Measurements from ENCODE around the gene IL2.

Gene IL2

DNA sequence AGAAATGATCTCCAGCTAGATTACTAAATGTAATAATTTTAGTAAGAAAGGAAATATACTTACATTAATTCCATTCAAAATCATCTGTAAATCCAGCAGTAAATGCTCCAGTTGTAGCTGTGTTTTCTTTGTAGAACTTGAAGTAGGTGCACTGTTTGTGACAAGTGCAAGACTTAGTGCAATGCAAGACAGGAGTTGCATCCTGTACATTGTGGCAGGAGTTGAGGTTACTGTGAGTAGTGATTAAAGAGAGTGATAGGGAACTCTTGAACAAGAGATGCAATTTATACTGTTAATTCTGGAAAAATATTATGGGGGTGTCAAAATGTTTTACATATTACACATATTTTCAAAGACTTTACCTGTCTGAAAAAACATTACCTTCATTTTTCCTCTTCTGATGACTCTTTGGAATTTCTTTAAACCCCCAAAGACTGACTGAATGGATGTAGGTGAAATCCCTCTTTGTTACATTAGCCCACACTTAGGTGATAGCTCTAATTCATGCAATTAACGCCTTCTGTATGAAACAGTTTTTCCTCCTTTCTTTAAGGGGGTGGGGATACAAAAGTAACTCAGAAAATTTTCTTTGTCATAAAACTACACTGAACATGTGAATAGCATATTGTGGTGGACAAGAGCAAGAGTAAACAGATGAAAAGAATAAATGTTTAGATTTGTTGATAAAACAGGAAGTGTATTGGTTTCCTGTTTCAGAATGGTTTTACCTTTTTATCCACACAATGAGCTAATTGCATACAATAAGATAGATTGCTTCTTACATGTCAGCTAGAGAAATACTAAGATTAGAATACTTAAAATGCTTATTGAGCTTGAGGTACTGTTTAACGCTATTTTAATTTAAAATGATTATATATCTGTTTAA, at the start of gene IL2:
IL2 (minus strand) TSS at position 495 of the 886 bp plus-strand sequence; CDS start at position 210, 285 bp downstream.
- no peak for DNase-seq (ENCODE audit: low read depth in 2 of 2)

DNA sequence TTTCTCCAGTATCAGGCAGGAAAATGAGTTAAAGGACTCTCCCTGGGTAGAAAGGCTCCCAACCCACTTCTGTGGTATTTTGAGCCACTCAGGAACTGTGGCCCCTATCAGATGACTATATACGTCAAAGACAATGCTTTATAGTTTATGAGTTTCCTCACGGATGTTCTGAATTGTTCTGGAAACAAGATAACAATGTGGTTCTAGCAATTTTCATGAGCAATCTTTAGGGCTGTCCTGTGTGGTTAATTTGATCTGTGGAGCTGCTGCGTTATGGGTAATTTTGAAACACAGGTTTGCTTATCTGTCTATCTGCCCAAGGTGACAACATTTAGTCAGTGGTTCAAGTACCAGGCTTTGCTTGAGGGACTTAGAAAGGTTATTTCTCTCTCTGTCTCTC, 46.7 kb upstream of the IL2 start:
- DNase-seq (ENCODE audit: low read depth in 2 of 2), result no peak

DNA sequence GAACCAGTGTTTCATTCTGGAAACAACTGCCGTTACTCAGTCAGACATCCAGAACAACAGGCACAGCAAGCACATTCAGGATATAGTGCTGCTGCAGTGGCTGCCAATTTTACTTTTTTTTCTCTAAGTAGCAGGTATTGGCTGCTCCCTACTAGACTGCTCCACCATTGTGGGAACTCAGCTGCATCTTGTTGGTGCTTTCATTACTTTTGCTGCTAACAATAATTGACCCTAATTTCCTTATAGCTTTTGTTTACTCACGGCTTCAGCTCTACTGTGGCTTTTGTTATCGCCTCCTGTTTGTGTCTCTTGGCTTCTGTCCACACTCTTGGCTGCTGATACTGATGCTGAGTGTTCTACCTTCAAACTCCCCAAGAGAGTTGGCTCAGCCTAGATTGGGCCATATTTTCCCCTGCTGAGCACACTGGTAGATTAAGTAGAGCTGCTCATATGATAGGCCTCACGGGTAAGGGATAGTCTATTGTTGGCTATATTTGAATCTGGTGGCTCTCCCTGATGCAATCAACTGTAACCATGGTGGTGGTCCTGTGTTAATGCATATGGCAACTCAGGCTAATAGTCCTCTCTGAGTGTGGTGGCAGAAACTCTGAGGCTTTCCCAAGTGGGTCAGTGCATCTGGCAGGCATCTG, 44.5 kb upstream of the IL2 start:
- DNase-seq (ENCODE audit: low read depth in 2 of 2), result no peak

- no peak for DNase-seq (ENCODE audit: low read depth in 2 of 2)
These were observed 32.5 kb upstream of the IL2 start for GRCh38 chr4:122489061-122489460.

- no peak for DNase-seq (ENCODE audit: low read depth in 2 of 2)
These were observed 27.0 kb upstream of the IL2 start for GRCh38 chr4:122483481-122483880.

GRCh38 chr4:122481766-122482405, 25.4 kb upstream of the IL2 start:
- no peak for DNase-seq (ENCODE audit: low read depth in 2 of 2)

DNA sequence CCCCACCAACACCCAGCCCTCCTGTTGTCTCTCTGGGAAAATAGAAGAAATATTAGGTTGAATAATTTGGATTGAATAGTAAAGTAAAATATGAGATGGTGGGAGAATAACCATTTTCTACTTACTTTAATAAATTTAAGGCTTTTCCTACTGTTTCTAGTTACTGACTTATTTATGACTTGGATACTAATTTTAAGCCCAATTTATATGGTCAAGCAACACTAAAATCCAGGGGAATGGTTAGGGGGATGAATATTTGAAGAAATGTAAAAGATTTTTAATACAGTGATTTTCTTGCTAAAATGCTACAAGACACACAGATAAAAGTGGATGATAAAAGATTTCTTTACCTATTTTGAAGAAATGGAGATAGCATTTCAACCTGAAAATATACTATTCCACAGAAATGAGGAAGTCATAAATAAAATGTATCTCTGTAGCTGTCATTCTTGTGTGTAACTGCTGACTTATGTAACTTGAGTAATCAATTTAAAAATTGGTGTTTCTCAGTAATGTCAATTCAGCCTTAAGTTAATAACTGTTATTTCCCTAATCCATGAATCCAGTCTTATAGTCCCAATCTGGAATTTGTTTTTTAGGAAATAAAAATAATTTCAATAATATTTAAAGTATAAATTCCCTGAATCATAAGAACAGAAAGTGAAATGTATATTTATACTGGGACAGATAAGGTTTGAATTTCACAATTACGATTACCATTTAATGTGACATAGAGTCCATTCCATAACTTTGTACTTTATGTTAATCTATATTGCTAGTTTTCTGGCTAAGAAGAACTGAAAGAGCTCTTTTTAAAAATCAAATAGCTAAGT, 24.3 kb upstream of the IL2 start:
- DNase-seq (ENCODE audit: low read depth in 2 of 2), result no peak

GRCh38 chr4:122479935-122480416, 23.5 kb upstream of the IL2 start:
- no peak for DNase-seq (ENCODE audit: low read depth in 2 of 2)

- no peak for DNase-seq (ENCODE audit: low read depth in 2 of 2)
These were observed 20.2 kb upstream of the IL2 start for GRCh38 chr4:122476745-122477144.

- no peak for DNase-seq (ENCODE audit: low read depth in 2 of 2)
These were observed 19.6 kb upstream of the IL2 start for GRCh38 chr4:122476126-122476525.

DNA sequence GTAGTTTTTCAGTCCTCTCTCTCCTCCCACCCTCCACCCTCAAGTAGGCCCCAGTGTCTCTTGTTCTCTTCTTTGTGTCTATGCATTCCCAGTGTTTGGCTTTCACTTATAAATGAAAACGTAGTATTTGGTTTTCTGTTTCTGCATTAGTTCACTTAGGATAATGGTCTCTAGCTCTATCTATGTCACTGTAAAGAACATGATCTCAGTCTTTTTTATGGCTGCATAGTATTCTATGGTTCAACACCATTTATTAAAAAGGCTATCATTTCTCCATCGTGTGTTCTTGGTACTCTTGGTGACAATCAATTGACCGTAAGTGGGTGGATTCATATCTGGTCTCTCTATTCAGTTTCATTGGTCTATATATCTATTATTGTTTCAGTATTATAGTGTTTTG, 18.7 kb upstream of the IL2 start:
- no peak for DNase-seq (ENCODE audit: low read depth in 2 of 2)

GRCh38 chr4:122469457-122469856, 12.9 kb upstream of the IL2 start:
- no peak for DNase-seq (ENCODE audit: low read depth in 2 of 2)

DNA sequence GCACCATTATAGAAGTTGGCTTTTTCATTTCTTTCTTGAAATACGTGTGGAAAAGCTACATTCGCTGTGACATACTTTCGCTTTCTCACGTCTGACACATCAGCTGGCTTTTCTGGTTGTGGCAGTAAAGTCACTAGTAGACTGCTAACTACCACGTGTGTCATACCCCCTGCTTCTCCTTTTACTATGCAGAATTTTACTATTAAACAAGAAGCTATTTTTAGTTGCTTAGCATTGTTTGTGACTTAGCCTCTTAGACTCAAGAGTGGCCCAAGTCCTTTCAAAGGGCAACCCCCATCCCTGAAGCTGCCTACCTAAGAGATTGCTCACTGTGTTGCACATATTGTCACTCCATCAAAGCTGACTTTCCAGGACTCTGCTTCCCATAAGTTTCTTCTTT, 2.1 kb upstream of the IL2 start:
- DNase-seq (ENCODE audit: low read depth in 2 of 2), result no peak

DNA sequence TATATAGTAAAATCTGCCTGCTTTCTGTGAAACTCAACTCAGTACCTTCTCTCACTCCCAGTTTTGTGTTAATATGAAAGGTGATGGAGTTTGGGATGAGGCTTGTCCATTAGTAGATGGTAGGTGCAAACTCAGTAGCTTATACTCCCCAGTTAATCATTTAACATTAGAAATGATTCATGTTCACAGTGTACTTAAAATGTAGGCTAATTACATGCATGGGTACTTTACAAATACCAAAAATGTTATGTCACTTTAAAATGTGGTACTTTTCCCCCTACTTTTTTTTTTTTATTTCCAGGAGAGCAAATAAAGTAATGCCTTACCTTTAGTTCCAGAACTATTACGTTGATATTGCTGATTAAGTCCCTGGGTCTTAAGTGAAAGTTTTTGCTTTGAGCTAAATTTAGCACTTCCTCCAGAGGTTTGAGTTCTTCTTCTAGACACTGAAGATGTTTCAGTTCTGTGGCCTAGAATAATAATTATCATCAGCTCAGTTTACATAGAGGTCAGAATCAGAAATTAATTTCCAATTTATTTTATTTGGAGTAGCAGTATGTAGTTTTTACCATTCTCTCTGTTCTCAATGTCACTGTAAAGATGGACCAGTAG, 3.0 kb downstream of the IL2 start:
- DNase-seq (ENCODE audit: low read depth in 2 of 2), result no peak

GRCh38 chr4:122450847-122451246, 5.7 kb downstream of the IL2 start:
- no peak for DNase-seq (ENCODE audit: low read depth in 2 of 2)

GRCh38 chr4:122434285-122434684, 22.2 kb downstream of the IL2 start:
- DNase-seq (ENCODE audit: low read depth in 2 of 2), result no peak

DNA sequence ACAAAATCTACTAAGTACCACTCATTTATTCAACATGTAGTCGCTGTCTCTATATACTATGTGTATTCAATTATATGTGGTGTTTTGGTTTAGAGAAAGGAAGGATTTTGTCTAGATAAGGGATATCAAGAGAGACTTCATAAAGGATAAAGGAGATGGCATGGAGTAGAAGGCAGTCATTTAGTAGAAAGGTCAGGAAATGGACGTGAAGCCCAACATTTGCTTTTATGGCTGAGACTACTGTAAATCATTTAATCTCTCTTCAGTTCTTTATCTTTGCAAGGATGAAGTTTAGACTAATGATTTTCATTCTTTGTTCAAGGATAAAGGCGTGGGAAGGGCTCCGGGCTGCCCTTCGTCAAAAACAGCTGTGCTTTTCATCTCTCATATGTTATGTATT, 25.2 kb downstream of the IL2 start:
- no peak for DNase-seq (ENCODE audit: low read depth in 2 of 2)

DNA sequence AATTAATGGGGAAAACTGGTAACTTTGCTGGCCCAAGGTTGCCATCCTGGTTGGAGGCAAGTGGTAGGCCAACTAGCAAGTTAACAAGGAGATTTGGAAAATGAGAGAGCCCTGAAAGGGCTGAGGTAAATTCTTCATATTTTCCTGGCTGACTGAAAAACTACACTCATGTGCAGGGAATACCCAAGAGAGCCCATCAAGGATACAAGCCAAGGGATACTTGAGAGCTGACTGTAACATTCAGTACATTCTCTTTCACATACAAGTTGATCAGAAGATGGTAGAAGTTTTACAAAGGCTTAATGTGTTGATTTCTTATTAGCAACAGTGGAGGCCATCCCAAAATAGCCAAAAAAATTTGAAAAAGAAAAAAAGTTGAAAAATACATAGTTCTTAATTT, 33.3 kb downstream of the IL2 start:
- no peak for DNase-seq (ENCODE audit: low read depth in 2 of 2)

DNA sequence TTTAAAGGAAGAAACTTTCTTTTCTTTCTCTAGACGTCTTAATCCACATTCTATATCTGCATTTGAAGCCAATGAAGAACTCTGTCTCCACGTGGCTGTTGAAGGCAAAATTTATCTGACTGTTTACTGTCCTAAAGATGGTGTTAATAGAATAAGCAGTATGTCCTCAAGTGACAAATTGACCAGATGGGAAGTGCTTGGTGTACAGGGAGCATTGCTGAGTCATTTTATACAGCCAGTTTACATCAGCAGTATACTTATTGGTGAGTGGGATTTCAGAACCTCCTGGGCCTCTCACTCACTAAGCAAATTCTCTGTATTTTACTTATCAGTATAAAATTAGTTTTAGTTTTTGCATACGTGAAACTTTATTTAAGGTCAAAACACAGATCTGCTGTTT, 44.0 kb downstream of the IL2 start:
- DNase-seq (ENCODE audit: low read depth in 2 of 2), result no peak

GRCh38 chr4:122403861-122404260, 52.7 kb downstream of the IL2 start:
- DNase-seq (ENCODE audit: low read depth in 2 of 2), result no peak
